Endothelial cell of umbilical vein (primary cell): Measurements from ENCODE around the gene MS4A2. TPM values are rescaled to one million over a fixed set of nuclear protein-coding genes. Genes with fewer than 3 reads are reported as not detected.

ENCODE experiments used
- BruUV-seq: library from RNA; stranded (reverse); fragments of 400-500 nt; replicated peaks from 2 replicates; lab custom pipeline; 2021; lab: Mats Ljungman, UMichigan
- CTCF ChIA-PET: fragments of 300-600, 350-600 bp; sonication (Branson Sonifier 250); formaldehyde crosslinking; loops from one replicate; lab custom pipeline; 2021; ENCODE audit warnings: antibody characterized with exemption, inconsistent platforms; lab: Charles Lee
- POLR2A ChIA-PET: fragments of 300-600, 350-600 bp; sonication (Branson Sonifier 250); formaldehyde crosslinking; loops from one replicate; lab custom pipeline; 2021; ENCODE audit warnings: antibody characterized with exemption, inconsistent platforms; lab: Charles Lee
- DNase-seq: peaks from one replicate; pipeline ENCODE4 v3.0.0-alpha.2; 2011; ENCODE audit warnings: low read depth, low spot score
- FAIRE-seq: peaks from 2 replicates; lab custom pipeline; 2011; peaks lifted over from hg19 to GRCh38; lab: Jason Lieb, UNC
- H2AFZ ChIP-seq: 2 replicates; pipeline ENCODE4 v1.6.0; 2012; ENCODE audit warnings: low read depth, low read length, control low read depth, inconsistent platforms
- H3K27ac ChIP-seq: 2 replicates; pipeline ENCODE4 v1.5.1; 2011; ENCODE audit warnings: low read depth, mild to moderate bottlenecking, control low read depth, low read length, moderate library complexity; ENCODE audit not compliant: insufficient read depth
- H3K27me3 ChIP-seq, 2 experiments: 2 replicates each; pipeline versions ENCODE4 v1.6.0 to v1.6.1; 2011; ENCODE audit warnings: low read length in 2 of 2, mixed read lengths in 1 of 2; ENCODE audit not compliant: control insufficient read depth in 2 of 2, insufficient read depth in 2 of 2
- H3K36me3 ChIP-seq, 2 experiments: 2 replicates in 1 of 2; 3 replicates in 1 of 2; pipeline ENCODE4 v1.5.1; 2011; ENCODE audit warnings: low read length in 2 of 2, mild to moderate bottlenecking in 1 of 2, moderate library complexity in 1 of 2; ENCODE audit not compliant: control insufficient read depth in 2 of 2, insufficient read depth in 2 of 2; ENCODE audit errors: extremely low read depth in 1 of 2
- H3K4me1 ChIP-seq: 3 replicates; pipeline ENCODE4 v1.5.1; 2011; ENCODE audit warnings: mild to moderate bottlenecking, low read length; ENCODE audit not compliant: control insufficient read depth, insufficient read depth; ENCODE audit errors: extremely low read depth
- H3K4me2 ChIP-seq: 2 replicates; pipeline ENCODE4 v1.6.1; 2011; ENCODE audit warnings: low read length, control low read depth, mixed read lengths; ENCODE audit not compliant: insufficient read depth
- H3K4me3 ChIP-seq, 3 experiments: fragments of 200-600 bp in 1 of 3; sonication (generic), shearing (Covaris generic) in 1 of 3; replicated peaks in 1 of 3; 2 replicates each; pipeline ENCODE4 v1.5.1; 2011 to 2016; ENCODE audit warnings: control low read depth in 3 of 3, low read length in 3 of 3, mild to moderate bottlenecking in 2 of 3, inconsistent platforms in 1 of 3, low read depth in 1 of 3, moderate library complexity in 1 of 3; ENCODE audit not compliant: insufficient read depth in 1 of 3
- H3K79me2 ChIP-seq: 2 replicates; pipeline ENCODE4 v1.6.0; 2012; ENCODE audit warnings: low read length, inconsistent platforms; ENCODE audit not compliant: control insufficient read depth, insufficient read depth
- H3K9ac ChIP-seq: replicated peaks from 2 replicates; pipeline ENCODE3; 2011; ENCODE audit warnings: low read length, control low read depth; ENCODE audit not compliant: insufficient read depth; ENCODE audit errors: extremely low read depth
- H3K9me1 ChIP-seq: replicated peaks from 3 replicates; pipeline ENCODE4 v1.6.0; 2011; ENCODE audit warnings: mild to moderate bottlenecking, low read length; ENCODE audit not compliant: control insufficient read depth, insufficient read depth; ENCODE audit errors: extremely low read depth
- H3K9me3 ChIP-seq: replicated peaks from 2 replicates; pipeline ENCODE4 v1.5.1; 2012; ENCODE audit warnings: low read length, inconsistent platforms; ENCODE audit not compliant: control insufficient read depth, insufficient read depth
- H4K20me1 ChIP-seq: replicated peaks from 2 replicates; pipeline ENCODE3; 2011; ENCODE audit warnings: mild to moderate bottlenecking, low read length; ENCODE audit not compliant: control insufficient read depth, insufficient read depth; ENCODE audit errors: extremely low read depth
- EZH2 ChIP-seq: IDR thresholded peaks from 2 replicates; pipeline ENCODE4 v1.6.1; 2012; ENCODE audit warnings: borderline replicate concordance, low read depth, mild to moderate bottlenecking, moderate library complexity, low read length, inconsistent platforms; ENCODE audit not compliant: severe bottlenecking
- FOS ChIP-seq: IDR thresholded peaks from 2 replicates; pipeline ENCODE4 v1.6.1; 2011; ENCODE audit warnings: mild to moderate bottlenecking, low read length, moderate library complexity, borderline replicate concordance; ENCODE audit not compliant: insufficient read depth
- GATA2 ChIP-seq: IDR thresholded peaks from 2 replicates; pipeline ENCODE4 v1.7.0; 2011; ENCODE audit warnings: low read depth, mild to moderate bottlenecking, moderate library complexity, mixed read lengths, low read length; ENCODE audit not compliant: insufficient read length, insufficient read depth
- JUN ChIP-seq: IDR thresholded peaks from 2 replicates; pipeline ENCODE4 v1.6.1; 2011; ENCODE audit warnings: borderline replicate concordance, low read depth; ENCODE audit not compliant: insufficient read length, insufficient read depth
- MYC ChIP-seq: IDR thresholded peaks from one replicate; pipeline ENCODE4 v1.6.1; 2011; ENCODE audit warnings: mild to moderate bottlenecking, low read depth, low read length
- POLR2A ChIP-seq: IDR thresholded peaks from 2 replicates; pipeline ENCODE4 v1.6.1; 2012; ENCODE audit warnings: low read depth, mild to moderate bottlenecking, control low read depth, low read length
- POLR2AphosphoS5 ChIP-seq: IDR thresholded peaks from 2 replicates; pipeline ENCODE4 v1.6.1; 2012; ENCODE audit warnings: low read depth, mild to moderate bottlenecking, control low read depth, low read length, moderate library complexity; ENCODE audit not compliant: insufficient read depth
- dilution Hi-C: fragments of 300-500 bp; cut with MboI; formaldehyde crosslinking; loops from one replicate; pipeline ENCODE4 v1.15.0; 2019; ENCODE audit warnings: low sequenced_read_pairs; ENCODE audit not compliant: extremely low pct_ligation_motif_present
- intact Hi-C: fragments of 100-400 bp; cut with micrococcal nuclease; formaldehyde crosslinking; loops from one replicate; pipeline ENCODE4 v1.10.0; 2022
- polyA plus RNA-seq, 4 experiments: library from polyadenylated mRNA; depleted of rRNA in 3 of 4; stranded (reverse) in 3 of 4; unstranded in 1 of 4; fragments of >200 nt; gene quantifications; 2 replicates each; pipeline versions ENCODE4 v1.2.1 to v1.2.3, GENCODE V29; 2011 to 2012; ENCODE audit warnings: missing spikeins in 1 of 4
- total RNA-seq: library from RNA; stranded (reverse); gene quantifications from 2 replicates; pipeline ENCODE4 v1.2.3, GENCODE V29; 2021
- TF ChIP-seq, protein P1 (sequence below), 2 donors: IDR thresholded peaks; 1 replicate in 1 of 2; 2 replicates in 1 of 2; pipeline ENCODE4 v1.5.1; 2011; ENCODE audit warnings: low read length in 2 of 2, mild to moderate bottlenecking in 2 of 2, moderate library complexity in 2 of 2, control low read depth in 1 of 2, inconsistent platforms in 1 of 2, low read depth in 1 of 2; ENCODE audit not compliant: insufficient read depth in 1 of 2; ENCODE audit errors: extremely low read depth in 1 of 2
- TF ChIP-seq, protein P2 (sequence below): IDR thresholded peaks from 2 replicates; pipeline ENCODE4 v1.6.1; 2011; ENCODE audit not compliant: insufficient read depth, insufficient read length

MS4A2 gene
- total and polyA plus RNA-seq, 2 donors (not counting 3 experiments of a cell fraction or from before 2014, with no cell fraction given), result not detected

GRCh38 chr11:60087239-60087638 is 1.2 kb upstream of the MS4A2 start:
- no peak overlapping the region for H3K9ac ChIP-seq
- FAIRE-seq, result no peak
- no peak overlapping the region for H2AFZ ChIP-seq
- H3K36me3 ChIP-seq, result no peaks in the 10 kb centered on the region
- no peak overlapping the region for H3K27ac ChIP-seq
- ChIA-PET POLR2A (no interaction called here), CTCF (no interaction called here)
- H3K9me1 ChIP-seq, result no peaks in the 10 kb centered on the region
- no peaks in the 10 kb centered on the region for H4K20me1 ChIP-seq
- no peak for TF ChIP-seq JUN
- TF ChIP-seq, protein P1, sequence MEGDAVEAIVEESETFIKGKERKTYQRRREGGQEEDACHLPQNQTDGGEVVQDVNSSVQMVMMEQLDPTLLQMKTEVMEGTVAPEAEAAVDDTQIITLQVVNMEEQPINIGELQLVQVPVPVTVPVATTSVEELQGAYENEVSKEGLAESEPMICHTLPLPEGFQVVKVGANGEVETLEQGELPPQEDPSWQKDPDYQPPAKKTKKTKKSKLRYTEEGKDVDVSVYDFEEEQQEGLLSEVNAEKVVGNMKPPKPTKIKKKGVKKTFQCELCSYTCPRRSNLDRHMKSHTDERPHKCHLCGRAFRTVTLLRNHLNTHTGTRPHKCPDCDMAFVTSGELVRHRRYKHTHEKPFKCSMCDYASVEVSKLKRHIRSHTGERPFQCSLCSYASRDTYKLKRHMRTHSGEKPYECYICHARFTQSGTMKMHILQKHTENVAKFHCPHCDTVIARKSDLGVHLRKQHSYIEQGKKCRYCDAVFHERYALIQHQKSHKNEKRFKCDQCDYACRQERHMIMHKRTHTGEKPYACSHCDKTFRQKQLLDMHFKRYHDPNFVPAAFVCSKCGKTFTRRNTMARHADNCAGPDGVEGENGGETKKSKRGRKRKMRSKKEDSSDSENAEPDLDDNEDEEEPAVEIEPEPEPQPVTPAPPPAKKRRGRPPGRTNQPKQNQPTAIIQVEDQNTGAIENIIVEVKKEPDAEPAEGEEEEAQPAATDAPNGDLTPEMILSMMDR (IDR thresholded peaks at IDR 0.05; ENCODE audit: extremely low read depth in 1 of 2, insufficient read depth in 1 of 2, low read depth in 1 of 2, low read length in 2 of 2), result no peak
- TF ChIP-seq, protein P2, sequence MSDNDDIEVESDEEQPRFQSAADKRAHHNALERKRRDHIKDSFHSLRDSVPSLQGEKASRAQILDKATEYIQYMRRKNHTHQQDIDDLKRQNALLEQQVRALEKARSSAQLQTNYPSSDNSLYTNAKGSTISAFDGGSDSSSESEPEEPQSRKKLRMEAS, result no peak
- no peak for TF ChIP-seq POLR2A
- DNase-seq, result no peak
- no peaks in the 10 kb centered on the region for H3K4me1 ChIP-seq
- peaks cover 5 to 10% of the 10 kb centered on the region in 2 experiments for H3K27me3 ChIP-seq
- H3K4me2 ChIP-seq, result no peak overlapping the region
- no TSS peak for BruUV-seq
- H3K9me3 ChIP-seq, result no peaks in the 10 kb centered on the region
- H3K79me2 ChIP-seq, result no peaks in the 10 kb centered on the region
- H3K4me3 ChIP-seq, result no peak overlapping the region
- intact Hi-C loops (no loop called here), dilution Hi-C loops (no loop called here)

GRCh38 chr11:60095477-60096120 is 7.1 kb downstream of the MS4A2 start:
- DNase-seq (no peak), FAIRE-seq (no peak)
- Histone ChIP-seq H3K79me2 (no peaks in the 10 kb centered on the region), H4K20me1 (no peaks in the 10 kb centered on the region), H2AFZ (no peak overlapping the region), H3K27ac (no peak overlapping the region), H3K27me3 (no peaks in the 10 kb centered on the region), H3K36me3 (no peaks in the 10 kb centered on the region), H3K4me2 (no peak overlapping the region), H3K4me1 (peaks cover 22% of the 10 kb centered on the region), H3K9me3 (no peaks in the 10 kb centered on the region), H3K9ac (no peak overlapping the region), H3K9me1 (no peaks in the 10 kb centered on the region), H3K4me3 (no peak overlapping the region)
- TF ChIP-seq MYC (no peak), GATA2 (no peak), EZH2 (no peak), JUN (no peak), FOS (no peak), POLR2AphosphoS5 (no peak), POLR2A (no peak)
- TF ChIP-seq, protein P1 (IDR thresholded peaks at IDR 0.05; ENCODE audit: extremely low read depth in 1 of 2, insufficient read depth in 1 of 2, low read depth in 1 of 2, low read length in 2 of 2), result no peak
- TF ChIP-seq, protein P2, result no peak
- dilution Hi-C loops (no loop called here), intact Hi-C loops (no loop called here)
- POLR2A ChIA-PET, result no interaction called here
- no TSS peak for BruUV-seq
- CTCF ChIA-PET, result no interaction called here
